Epithelial cell of proximal tubule (primary cell): Measurements from ENCODE around the gene OR51D1. TPM values are rescaled to one million over a fixed set of nuclear protein-coding genes. Genes with fewer than 3 reads are reported as not detected.

Source experiments
- DNase-seq: peaks from one replicate; pipeline ENCODE4 v3.0.0-alpha.2; 2011; ENCODE audit warnings: low read depth
- H3K4me3 ChIP-seq: 2 replicates; pipeline ENCODE4 v1.5.1; 2011; ENCODE audit warnings: low read depth, mild to moderate bottlenecking, low read length
- CTCF ChIP-seq: conservative IDR thresholded peaks from 2 replicates; pipeline ENCODE4 v1.5.1; 2012; ENCODE audit warnings: low read depth, mild to moderate bottlenecking, low read length
- total RNA-seq: library from RNA; depleted of rRNA; stranded (reverse); fragments of >200 nt; gene quantifications from 2 replicates; pipeline ENCODE4 v1.2.3, GENCODE V29; 2015

Gene OR51D1
- not detected in 2 replicates for total RNA-seq

- peak within 1 kb of the TSS; percentile 20 for H3K4me3 ChIP-seq
- DNase-seq = peak; percentile 2
- peak; percentile 96 for TF ChIP-seq CTCF
Observed at GRCh38 chr11:4636962-4637661, at the start of gene OR51D1. Gene OR51D1 (plus strand): TSS chr11:4637477. CDS start chr11:4639791, 2,314 bp downstream.

- DNase-seq = no peak
- H3K4me3 ChIP-seq = no peak overlapping the region
- TF ChIP-seq CTCF = no peak
Observed at GRCh38 chr11:4589017-4589416, 48.3 kb upstream of the OR51D1 start.

- no peak within 1 kb of the TSS for H3K4me3 ChIP-seq
- DNase-seq = no peak
- no peak for TF ChIP-seq CTCF
Observed at GRCh38 chr11:4593739-4594138, 43.5 kb upstream of the OR51D1 start, which contains the start of gene OR52I1. Gene OR52I1 (plus strand): TSS chr11:4594039. CDS start chr11:4594039, 0 bp downstream.

- no peak overlapping the region for H3K4me3 ChIP-seq
- TF ChIP-seq CTCF = no peak
- DNase-seq = no peak
Observed at GRCh38 chr11:4605057-4605456, 32.2 kb upstream of the OR51D1 start.

- peak overlapping the region; percentile 88 for H3K4me3 ChIP-seq
- DNase-seq = no peak
Observed at GRCh38 chr11:4606231-4607015, 30.9 kb upstream of the OR51D1 start.

GRCh38 chr11:4607096-4607495, 30.2 kb upstream of the OR51D1 start:
- peak overlapping the region; percentile 88 for H3K4me3 ChIP-seq
- DNase-seq = no peak

More at GRCh38 chr11:4606231-4607015, 30.9 kb upstream of the OR51D1 start:
- TF ChIP-seq CTCF = no peak

More at GRCh38 chr11:4607096-4607495, 30.2 kb upstream of the OR51D1 start:
- TF ChIP-seq CTCF = no peak
